Measurements from ENCODE around the gene ZNF79. TPM values are rescaled to one million over a fixed set of nuclear protein-coding genes. Genes with fewer than 3 reads are reported as not detected.

Gene ZNF79
- total RNA-seq, 2 experiments from 2014 or later = 7.6 TPM

- ChIA-PET POLR2A (no interaction called here), CTCF (no interaction called here)
- peaks cover 39% of the 10 kb centered on the region for H3K27me3 Mint-ChIP-seq
- intact Hi-C loops (cut with micrococcal nuclease) = no loop called here
- H3K36me3 Mint-ChIP-seq (ENCODE audit: low read depth) = no peaks in the 10 kb centered on the region
- peaks cover 3% of the 10 kb centered on the region for H3K4me1 Mint-ChIP-seq (ENCODE audit: low read depth)
- ATAC-seq (no peak), DNase-seq (no peak)
- H3K27ac Mint-ChIP-seq = no peak overlapping the region
- H3K9me3 Mint-ChIP-seq = no peaks in the 10 kb centered on the region
- no peak overlapping the region for H3K4me3 Mint-ChIP-seq
- no peak for TF ChIP-seq CTCF (IDR thresholded peaks at IDR 0.05)
These were observed 21.6 kb upstream of the ZNF79 start for GRCh38 chr9:127402401-127403090.

- TF ChIP-seq CTCF (IDR thresholded peaks at IDR 0.05) = no peak
- ATAC-seq = no peak
- DNase-seq = no peak
- Mint-ChIP-seq H3K9me3 (no peaks in the 10 kb centered on the region), H3K36me3 (ENCODE audit: low read depth) (no peaks in the 10 kb centered on the region), H3K4me3 (no peak overlapping the region), H3K27ac (no peak overlapping the region), H3K27me3 (peaks cover 33% of the 10 kb centered on the region), H3K4me1 (ENCODE audit: low read depth) (no peaks in the 10 kb centered on the region)
- ChIA-PET POLR2A (no interaction called here), CTCF (no interaction called here)
- intact Hi-C loops (cut with micrococcal nuclease) = no loop called here
These were observed 20.5 kb upstream of the ZNF79 start for GRCh38 chr9:127403507-127404192.

GRCh38 chr9:127404631-127405030 lies 19.6 kb upstream of the ZNF79 start:
- H3K4me1 Mint-ChIP-seq (ENCODE audit: low read depth) = no peaks in the 10 kb centered on the region
- no peak overlapping the region for H3K27ac Mint-ChIP-seq
- H3K9me3 Mint-ChIP-seq = no peaks in the 10 kb centered on the region
- H3K4me3 Mint-ChIP-seq = no peak overlapping the region
- peaks cover 26% of the 10 kb centered on the region for H3K27me3 Mint-ChIP-seq
- DNase-seq (no peak), ATAC-seq (no peak)
- POLR2A ChIA-PET = interaction anchor here (1.1 kb wide), 1 partner anchor 19 kb away, joined by 3 read pairs; the partner anchor contains the start of gene ZNF79
- CTCF ChIA-PET = no interaction called here
- TF ChIP-seq CTCF (IDR thresholded peaks at IDR 0.05) = no peak
- intact Hi-C loops (cut with micrococcal nuclease) = no loop called here
- no peaks in the 10 kb centered on the region for H3K36me3 Mint-ChIP-seq (ENCODE audit: low read depth)

GRCh38 chr9:127405344-127406125 lies 18.6 kb upstream of the ZNF79 start:
- Mint-ChIP-seq H3K4me3 (no peak overlapping the region), H3K9me3 (no peaks in the 10 kb centered on the region), H3K4me1 (ENCODE audit: low read depth) (no peaks in the 10 kb centered on the region), H3K27ac (no peak overlapping the region), H3K36me3 (ENCODE audit: low read depth) (no peaks in the 10 kb centered on the region), H3K27me3 (peaks cover 24% of the 10 kb centered on the region)
- intact Hi-C loops (cut with micrococcal nuclease) = no loop called here
- ChIA-PET POLR2A (interaction anchor here (1.1 to 1.3 kb wide), 2 partner anchors 12 to 18 kb away, joined by 3 read pairs; partner anchors contain the start of gene ZNF79), CTCF (no interaction called here)
- ATAC-seq = no peak
- DNase-seq = no peak
- TF ChIP-seq CTCF (IDR thresholded peaks at IDR 0.05) = no peak

All from activated CD8-positive, alpha-beta T cell treated with anti-CD3 and anti-CD28 coated beads for 36 hours (primary cell).